GM12892 (cell line): ENCODE results near the gene MCL1.

Experiments used
- POLR2A ChIP-seq: IDR thresholded peaks from 2 replicates; pipeline ENCODE4 v1.6.1; 2011; ENCODE audit warnings: low read depth, low read length, control low read depth
- TAF1 ChIP-seq: IDR thresholded peaks from 2 replicates; pipeline ENCODE4 v1.6.1; 2011; ENCODE audit warnings: low read depth, mild to moderate bottlenecking, control low read depth, low read length, borderline replicate concordance

GRCh38 chr1:150601540-150601939 lies 22.1 kb upstream of the MCL1 start:
- no peak for TF ChIP-seq POLR2A
- no peak for TF ChIP-seq TAF1
